Chondrocyte (in vitro differentiated cells): ENCODE data around the gene DCP2. TPM values are rescaled to one million over a fixed set of nuclear protein-coding genes. Genes with fewer than 3 reads are reported as not detected.

Source experiments
- DNase-seq: peaks from one replicate; pipeline ENCODE4 v3.0.0; 2021; ENCODE audit warnings: mixed read lengths, low spot score
- H3K27ac Mint-ChIP-seq: one replicate; pipeline ENCODE4 v1.8.0; 2021; ENCODE audit warnings: mild to moderate bottlenecking, moderate library complexity, mixed read lengths; ENCODE audit not compliant: unreplicated experiment
- H3K27me3 Mint-ChIP-seq: 2 replicates; pipeline ENCODE4 v1.8.0; 2021; ENCODE audit warnings: low read depth, mixed read lengths
- H3K36me3 Mint-ChIP-seq: 2 replicates; pipeline ENCODE4 v1.8.0; 2021; ENCODE audit warnings: low read depth, mixed read lengths
- H3K4me1 Mint-ChIP-seq: 2 replicates; pipeline ENCODE4 v1.8.0; 2021; ENCODE audit warnings: low read depth, mild to moderate bottlenecking, mixed read lengths
- H3K4me3 Mint-ChIP-seq: one replicate; pipeline ENCODE4 v1.8.0; 2021; ENCODE audit warnings: mild to moderate bottlenecking, moderate library complexity, mixed read lengths; ENCODE audit not compliant: unreplicated experiment
- H3K9me3 Mint-ChIP-seq: 2 replicates; pipeline ENCODE4 v1.8.0; 2021; ENCODE audit warnings: low read depth, mixed read lengths
- total RNA-seq: library from RNA; stranded (reverse); gene quantifications from 3 replicates; pipeline ENCODE4 v1.2.1, GENCODE V29; 2021
- TF ChIP-seq, protein P1 (sequence below): fragments of 200-600 bp; sonication (generic); IDR thresholded peaks from 2 replicates; pipeline ENCODE4 v1.5.0; 2021; ENCODE audit warnings: antibody characterized with exemption, mild to moderate bottlenecking, moderate library complexity

DCP2 gene
- total RNA-seq, 1 donor from 2014 or later = 40.1 TPM

DNA sequence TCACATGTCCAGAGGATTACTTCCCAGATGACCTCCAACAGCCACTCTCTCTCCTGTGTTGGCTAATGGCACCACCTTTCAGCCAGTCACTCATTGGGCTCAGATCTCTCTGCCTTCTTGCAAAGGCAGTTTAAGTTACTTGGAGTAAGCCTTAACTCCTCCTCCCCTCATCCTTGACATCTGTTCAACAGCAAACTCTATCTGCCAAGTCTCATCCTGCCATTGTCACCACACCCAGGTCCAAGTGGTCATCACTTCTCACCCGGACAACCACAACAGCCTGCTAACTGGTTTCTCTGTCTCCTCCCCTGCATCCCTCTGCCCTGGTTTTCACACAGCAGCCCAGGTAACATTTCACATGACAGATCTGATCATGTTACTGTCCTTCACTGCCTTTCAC lies 58.5 kb downstream of the DCP2 start:
- no peak overlapping the region for H3K27ac Mint-ChIP-seq
- no peaks in the 10 kb centered on the region for H3K9me3 Mint-ChIP-seq
- TF ChIP-seq, protein P1, sequence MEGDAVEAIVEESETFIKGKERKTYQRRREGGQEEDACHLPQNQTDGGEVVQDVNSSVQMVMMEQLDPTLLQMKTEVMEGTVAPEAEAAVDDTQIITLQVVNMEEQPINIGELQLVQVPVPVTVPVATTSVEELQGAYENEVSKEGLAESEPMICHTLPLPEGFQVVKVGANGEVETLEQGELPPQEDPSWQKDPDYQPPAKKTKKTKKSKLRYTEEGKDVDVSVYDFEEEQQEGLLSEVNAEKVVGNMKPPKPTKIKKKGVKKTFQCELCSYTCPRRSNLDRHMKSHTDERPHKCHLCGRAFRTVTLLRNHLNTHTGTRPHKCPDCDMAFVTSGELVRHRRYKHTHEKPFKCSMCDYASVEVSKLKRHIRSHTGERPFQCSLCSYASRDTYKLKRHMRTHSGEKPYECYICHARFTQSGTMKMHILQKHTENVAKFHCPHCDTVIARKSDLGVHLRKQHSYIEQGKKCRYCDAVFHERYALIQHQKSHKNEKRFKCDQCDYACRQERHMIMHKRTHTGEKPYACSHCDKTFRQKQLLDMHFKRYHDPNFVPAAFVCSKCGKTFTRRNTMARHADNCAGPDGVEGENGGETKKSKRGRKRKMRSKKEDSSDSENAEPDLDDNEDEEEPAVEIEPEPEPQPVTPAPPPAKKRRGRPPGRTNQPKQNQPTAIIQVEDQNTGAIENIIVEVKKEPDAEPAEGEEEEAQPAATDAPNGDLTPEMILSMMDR = no peak
- no peak overlapping the region for H3K4me3 Mint-ChIP-seq
- peaks cover 9% of the 10 kb centered on the region for H3K4me1 Mint-ChIP-seq
- H3K36me3 Mint-ChIP-seq = peaks cover 7% of the 10 kb centered on the region
- no peaks in the 10 kb centered on the region for H3K27me3 Mint-ChIP-seq
- no peak for DNase-seq

DNA sequence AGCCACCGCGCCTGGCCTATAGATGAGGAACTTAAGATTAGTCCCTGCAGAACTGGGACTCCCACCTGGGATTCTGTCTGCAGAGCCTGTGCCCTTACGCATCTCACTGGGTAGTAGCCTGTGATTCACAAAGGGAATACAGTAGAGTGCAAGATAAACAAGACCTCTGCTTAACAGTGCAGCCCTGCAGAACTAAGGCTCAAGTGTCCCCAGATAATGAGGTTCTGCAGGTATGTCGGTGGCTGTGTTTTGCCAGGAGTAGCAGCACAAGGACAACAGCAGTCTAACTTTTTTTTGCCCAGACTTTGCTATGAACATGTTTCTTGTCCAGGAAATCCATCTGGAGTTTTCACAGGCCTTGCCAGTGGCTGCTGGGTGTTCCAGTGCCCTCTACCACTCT lies 59.7 kb downstream of the DCP2 start:
- DNase-seq = no peak
- H3K27ac Mint-ChIP-seq = no peak overlapping the region
- TF ChIP-seq, protein P1 = no peak
- H3K4me1 Mint-ChIP-seq = no peaks in the 10 kb centered on the region
- H3K9me3 Mint-ChIP-seq = no peaks in the 10 kb centered on the region
- no peaks in the 10 kb centered on the region for H3K27me3 Mint-ChIP-seq
- H3K4me3 Mint-ChIP-seq = no peak overlapping the region
- peaks cover 7% of the 10 kb centered on the region for H3K36me3 Mint-ChIP-seq

DNA sequence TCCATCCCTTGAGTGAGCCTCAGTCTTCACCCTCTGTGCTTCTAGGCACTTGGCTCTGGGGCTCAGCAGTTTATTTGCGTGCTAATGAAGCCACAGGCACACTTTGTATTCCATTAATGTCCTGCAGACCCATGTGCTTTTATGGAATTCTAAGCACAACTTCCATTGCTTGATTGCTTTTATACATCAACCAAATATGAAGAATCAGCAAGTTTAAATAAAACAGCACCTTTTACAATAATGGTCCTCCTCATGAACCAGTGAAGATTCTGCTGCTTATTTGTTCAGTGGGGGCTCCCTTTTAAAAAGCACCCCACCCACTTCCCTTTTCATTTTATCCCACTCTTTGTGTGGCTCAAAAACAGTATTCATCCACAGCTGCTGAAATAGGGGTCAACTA lies 60.2 kb downstream of the DCP2 start:
- Mint-ChIP-seq H3K4me1 (no peaks in the 10 kb centered on the region), H3K27ac (no peak overlapping the region), H3K36me3 (peaks cover 7% of the 10 kb centered on the region), H3K27me3 (no peaks in the 10 kb centered on the region), H3K4me3 (no peak overlapping the region), H3K9me3 (no peaks in the 10 kb centered on the region)
- no peak for DNase-seq
- TF ChIP-seq, protein P1 = no peak

DNA sequence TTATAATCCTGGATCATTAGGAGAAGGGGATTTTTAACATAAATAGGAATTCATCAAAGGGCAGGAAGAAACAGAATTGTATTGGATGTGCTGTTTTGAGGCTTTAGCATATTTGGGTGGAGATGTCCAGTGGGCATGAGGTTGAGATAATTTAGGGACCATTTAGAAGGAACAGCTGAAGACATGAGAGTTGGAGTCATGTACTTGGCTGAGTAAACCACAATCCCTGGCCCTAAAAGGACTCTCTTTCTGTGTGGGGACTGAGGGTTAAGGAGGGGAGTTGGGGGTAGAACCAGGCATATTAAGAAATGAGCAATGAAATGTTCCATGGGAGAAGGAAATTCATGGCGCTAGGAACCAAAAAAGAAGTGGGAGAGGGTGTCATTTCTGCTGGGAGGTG lies 61.5 kb downstream of the DCP2 start:
- TF ChIP-seq, protein P1 = no peak
- H3K4me3 Mint-ChIP-seq = no peak overlapping the region
- H3K36me3 Mint-ChIP-seq = peaks cover 7% of the 10 kb centered on the region
- no peaks in the 10 kb centered on the region for H3K9me3 Mint-ChIP-seq
- H3K27ac Mint-ChIP-seq = peak overlapping the region; percentile 8
- no peaks in the 10 kb centered on the region for H3K27me3 Mint-ChIP-seq
- no peak for DNase-seq
- H3K4me1 Mint-ChIP-seq = no peaks in the 10 kb centered on the region

DNA sequence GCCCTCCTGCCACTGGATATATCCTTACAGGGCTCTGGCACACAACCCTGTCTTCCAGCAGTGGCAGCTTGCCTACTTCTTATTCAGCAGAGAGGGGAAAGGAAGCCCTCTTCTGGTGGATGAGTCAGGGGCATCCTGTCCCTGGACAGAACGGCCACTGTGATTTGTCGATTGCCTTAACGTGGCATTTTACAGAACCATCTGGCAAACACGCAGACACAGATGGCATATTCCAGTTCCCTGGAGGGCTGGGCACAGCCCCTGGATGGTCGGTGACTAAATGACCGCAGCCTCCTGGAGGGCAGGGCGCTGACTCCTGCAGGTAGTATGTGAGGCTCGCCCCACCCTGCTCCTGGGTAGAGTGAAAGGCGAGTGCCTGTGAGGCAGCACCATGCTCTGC lies 62.1 kb downstream of the DCP2 start:
- no peak overlapping the region for H3K4me3 Mint-ChIP-seq
- no peaks in the 10 kb centered on the region for H3K27me3 Mint-ChIP-seq
- H3K4me1 Mint-ChIP-seq = no peaks in the 10 kb centered on the region
- TF ChIP-seq, protein P1 = no peak
- no peak overlapping the region for H3K27ac Mint-ChIP-seq
- H3K9me3 Mint-ChIP-seq = no peaks in the 10 kb centered on the region
- no peak for DNase-seq
- peaks cover 7% of the 10 kb centered on the region for H3K36me3 Mint-ChIP-seq
